SKM-1 (cell line): ENCODE measurements around the gene RFX4.

Source experiments
- DNase-seq: peaks from one replicate; lab custom pipeline; 2025; ENCODE audit not compliant: unreplicated experiment; lab: John Stamatoyannopoulos, UW

RFX4 gene

GRCh38 chr12:106801167-106801708 lies 218.4 kb downstream of the RFX4 start:
- no peak for DNase-seq

- DNase-seq, result no peak
Measured at GRCh38 chr12:106801830-106802533, 219.2 kb downstream of the RFX4 start.

- DNase-seq, result no peak
Measured at GRCh38 chr12:106804668-106805067, 221.9 kb downstream of the RFX4 start.
